ENCODE results near the gene SH3YL1.

DNA sequence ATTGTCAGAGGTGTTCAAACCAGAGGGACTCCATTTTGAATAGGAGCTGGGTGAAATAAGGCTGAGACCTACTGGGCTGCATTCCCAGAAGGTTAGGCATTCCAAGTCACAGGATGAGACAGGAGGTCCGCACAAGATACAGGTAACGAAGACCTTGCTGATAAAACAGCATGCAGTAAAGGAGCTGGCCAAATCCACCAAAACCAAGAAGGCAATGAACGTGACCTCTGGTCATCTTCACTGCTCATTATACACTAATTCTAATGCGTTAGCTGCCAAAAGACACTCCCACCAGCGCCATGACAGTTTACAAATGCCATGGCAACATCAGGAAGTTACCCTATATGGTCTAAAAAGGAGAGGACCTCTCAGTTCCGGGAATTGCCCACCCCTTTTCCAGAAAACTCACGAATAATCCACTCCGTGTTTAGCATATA lies 10.6 kb downstream of the SH3YL1 start:
- TF ChIP-seq POLR2A (IDR thresholded peaks at IDR 0.05; ENCODE audit: low read depth, low read length): no peak
- no peak for TF ChIP-seq PAX5 (IDR thresholded peaks at IDR 0.05; ENCODE audit: insufficient read depth, low read length, severe bottlenecking)
- no peak for TF ChIP-seq TAF1 (IDR thresholded peaks at IDR 0.05; ENCODE audit: low read depth, low read length)
- TF ChIP-seq POLR2AphosphoS5 (IDR thresholded peaks at IDR 0.05; ENCODE audit: low read depth, low read length): no peak
- TF ChIP-seq SPI1 (IDR thresholded peaks at IDR 0.05; ENCODE audit: low read depth, low read length): no peak
- no peak for TF ChIP-seq POU2F2 (IDR thresholded peaks at IDR 0.05; ENCODE audit: low read depth, low read length)

Data from GM12891 (cell line).